Activated CD4-positive, alpha-beta T cell treated with anti-CD3 and anti-CD28 coated beads for 36 hours (primary cell): Measurements from ENCODE around the gene SFMBT2. TPM values are rescaled to one million over a fixed set of nuclear protein-coding genes. Genes with fewer than 3 reads are reported as not detected.

Experiments
- ATAC-seq: fragments of 200-7000 bp; cut with Tn5 transposase; one replicate; pipeline ENCODE4 v1.10.0; 2021; ENCODE audit warnings: mild to moderate bottlenecking, moderate library complexity
- CTCF ChIA-PET: fragments of 350-600 bp; sonication (Branson Sonifier 250); formaldehyde crosslinking; loops from one replicate; lab custom pipeline; 2021; ENCODE audit warnings: antibody characterized with exemption; lab: Charles Lee
- POLR2A ChIA-PET: fragments of 350-600 bp; sonication (Branson Sonifier 250); formaldehyde crosslinking; loops from one replicate; lab custom pipeline; 2021; ENCODE audit warnings: antibody characterized with exemption, inconsistent platforms; lab: Charles Lee
- DNase-seq: peaks from one replicate; pipeline ENCODE4 v3.0.0-alpha.2; 2020
- H3K27ac Mint-ChIP-seq: one replicate; pipeline ENCODE4 v1.8.0; 2021; ENCODE audit warnings: mixed read lengths
- H3K27me3 Mint-ChIP-seq: one replicate; pipeline ENCODE4 v1.8.0; 2021; ENCODE audit warnings: mixed read lengths
- H3K36me3 Mint-ChIP-seq: one replicate; pipeline ENCODE4 v1.8.0; 2021; ENCODE audit warnings: low read depth, mixed read lengths
- H3K4me1 Mint-ChIP-seq: one replicate; pipeline ENCODE4 v1.8.0; 2021; ENCODE audit warnings: mixed read lengths
- H3K4me3 Mint-ChIP-seq: one replicate; pipeline ENCODE4 v1.8.0; 2021; ENCODE audit warnings: mild to moderate bottlenecking, moderate library complexity, mixed read lengths
- H3K9me3 Mint-ChIP-seq: one replicate; pipeline ENCODE4 v1.8.0; 2021; ENCODE audit warnings: low read depth, mixed read lengths
- intact Hi-C, 2 experiments: fragments of 100-400 bp; cut with DNase I in 1 of 2; cut with micrococcal nuclease in 1 of 2; formaldehyde crosslinking; loops; one replicate each; pipeline versions ENCODE4 v1.14.2 to v1.15.1; 2022 to 2024; cut with DNase I, micrococcal nuclease
- total RNA-seq, 2 experiments: library from RNA; stranded (reverse); gene quantifications; one replicate each; pipeline ENCODE4 v1.2.3, GENCODE V29; 2021

Gene SFMBT2
- total RNA-seq, 2 experiments from 2014 or later: 17.6 to 18.0 TPM

DNA sequence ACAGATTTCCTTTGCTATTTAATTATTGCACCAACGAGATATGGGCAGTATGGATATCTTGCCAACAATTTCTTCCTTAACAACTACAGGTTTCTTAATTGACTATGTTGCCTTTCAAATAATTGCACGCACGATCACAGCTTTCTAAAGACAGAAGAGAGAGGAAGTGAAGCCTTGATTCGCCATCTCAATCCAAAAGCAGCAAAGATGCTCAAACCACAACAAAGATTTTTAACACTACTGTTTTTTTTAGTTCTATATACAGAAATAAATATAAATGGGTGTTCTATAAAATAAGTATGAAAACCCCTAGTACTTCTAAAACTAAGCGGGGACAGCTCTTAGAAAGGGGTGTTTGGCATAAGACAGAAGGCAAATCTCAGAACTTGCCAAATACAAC lies 251.3 kb downstream of the SFMBT2 start:
- POLR2A ChIA-PET: no interaction called here
- no peak overlapping the region for H3K27ac Mint-ChIP-seq

DNA sequence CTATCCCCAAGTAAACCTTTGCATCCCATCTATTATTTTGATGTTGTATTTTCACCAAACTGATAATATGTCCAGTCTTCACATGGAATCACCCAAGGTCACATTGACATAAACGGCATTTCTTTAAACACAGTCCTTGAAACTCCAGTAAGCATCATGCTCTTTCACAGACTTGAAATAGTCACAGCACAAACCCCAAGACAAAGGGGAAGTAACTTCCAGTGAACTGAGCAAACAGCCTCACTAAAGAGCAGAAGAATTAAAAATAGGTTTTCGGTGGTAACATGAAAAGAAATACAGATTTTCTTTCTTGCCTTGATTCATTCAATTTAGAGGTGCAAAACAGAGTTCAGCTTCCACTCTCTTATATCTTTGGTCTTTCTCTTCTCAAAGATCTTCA lies 253.7 kb downstream of the SFMBT2 start:
- peaks cover 26% of the 10 kb centered on the region for H3K4me1 Mint-ChIP-seq
- peak overlapping the region; percentile 13 for H3K27ac Mint-ChIP-seq
- POLR2A ChIA-PET: no interaction called here
- CTCF ChIA-PET: no interaction called here
- DNase-seq (no peak), ATAC-seq (no peak)
- H3K27me3 Mint-ChIP-seq: no peaks in the 10 kb centered on the region
- peaks cover 24% of the 10 kb centered on the region for H3K36me3 Mint-ChIP-seq
- no peak overlapping the region for H3K4me3 Mint-ChIP-seq
- no peaks in the 10 kb centered on the region for H3K9me3 Mint-ChIP-seq
- intact Hi-C loops: no loop called here

More for the DNA sequence above, 251.3 kb downstream of the SFMBT2 start:
- Mint-ChIP-seq H3K4me3 (no peak overlapping the region), H3K27me3 (no peaks in the 10 kb centered on the region), H3K9me3 (no peaks in the 10 kb centered on the region), H3K36me3 (peaks cover 34% of the 10 kb centered on the region), H3K4me1 (peaks cover 26% of the 10 kb centered on the region)
- no peak for DNase-seq
- ATAC-seq: no peak
- CTCF ChIA-PET: interaction anchor here (1.2 kb wide), 1 partner anchor 8 kb away, joined by 4 read pairs; no protein-coding TSS in a partner anchor
- intact Hi-C loops: no loop called here

DNA sequence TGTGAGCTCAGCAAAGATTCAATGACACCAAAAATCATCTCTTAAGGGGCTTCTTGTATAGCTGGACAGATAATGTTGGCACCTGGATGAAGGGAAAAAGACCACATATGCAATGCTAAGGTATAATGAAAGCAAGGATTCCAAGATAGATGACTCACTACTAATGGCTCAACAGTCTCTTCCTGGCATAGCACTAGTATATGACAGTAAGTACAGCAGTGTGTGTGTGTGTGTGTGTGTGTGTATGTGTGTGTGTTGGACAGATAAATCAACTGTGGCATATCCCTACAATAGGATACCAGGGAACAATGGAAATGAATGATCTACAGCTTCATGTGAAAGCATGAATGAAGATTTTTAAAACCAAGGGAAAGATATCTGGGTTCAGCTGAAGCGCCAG lies 257.1 kb downstream of the SFMBT2 start:
- peaks cover 10% of the 10 kb centered on the region for H3K4me1 Mint-ChIP-seq
- ATAC-seq: no peak
- no peak for DNase-seq
- H3K9me3 Mint-ChIP-seq: no peaks in the 10 kb centered on the region
- H3K4me3 Mint-ChIP-seq: no peak overlapping the region
- H3K36me3 Mint-ChIP-seq: peaks cover 4% of the 10 kb centered on the region
- ChIA-PET POLR2A (no interaction called here), CTCF (interaction anchor here (0.5 kb wide), 1 partner anchor 34 kb away, joined by 3 read pairs; no protein-coding TSS in a partner anchor)
- H3K27ac Mint-ChIP-seq: no peak overlapping the region
- H3K27me3 Mint-ChIP-seq: no peaks in the 10 kb centered on the region
- intact Hi-C loops: no loop called here

DNA sequence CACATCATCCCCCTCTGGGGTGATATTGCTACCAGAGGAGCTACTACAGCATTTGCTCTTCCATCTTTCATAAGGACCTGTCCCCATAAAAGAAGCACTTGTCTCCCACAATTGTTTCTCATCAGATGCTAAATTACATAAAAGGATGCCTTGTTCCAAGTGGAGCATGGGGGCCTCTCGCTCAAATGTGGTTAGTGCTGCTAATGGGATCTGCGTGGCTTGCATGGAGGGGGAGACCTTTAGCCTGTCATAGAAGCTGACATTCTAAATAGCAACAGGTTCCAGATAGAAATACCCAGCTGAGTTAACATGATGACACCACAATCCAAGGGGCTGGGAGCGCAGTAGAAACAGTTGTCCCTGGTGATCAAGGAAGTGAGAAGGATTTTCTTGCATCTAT lies 257.9 kb downstream of the SFMBT2 start:
- ChIA-PET POLR2A (interaction anchor here (0.6 kb wide), 1 partner anchor 199 kb away, joined by 4 read pairs; no protein-coding TSS in a partner anchor), CTCF (interaction anchor here (0.7 to 1.2 kb wide), 2 partner anchors 11 to 20 kb away, joined by 3 to 4 read pairs; no protein-coding TSS in a partner anchor)
- intact Hi-C loops: no loop called here
- Mint-ChIP-seq H3K4me1 (peaks cover 10% of the 10 kb centered on the region), H3K4me3 (no peak overlapping the region), H3K9me3 (no peaks in the 10 kb centered on the region), H3K27ac (no peak overlapping the region), H3K36me3 (peaks cover 4% of the 10 kb centered on the region), H3K27me3 (peaks cover 4% of the 10 kb centered on the region)
- DNase-seq (no peak), ATAC-seq (no peak)

DNA sequence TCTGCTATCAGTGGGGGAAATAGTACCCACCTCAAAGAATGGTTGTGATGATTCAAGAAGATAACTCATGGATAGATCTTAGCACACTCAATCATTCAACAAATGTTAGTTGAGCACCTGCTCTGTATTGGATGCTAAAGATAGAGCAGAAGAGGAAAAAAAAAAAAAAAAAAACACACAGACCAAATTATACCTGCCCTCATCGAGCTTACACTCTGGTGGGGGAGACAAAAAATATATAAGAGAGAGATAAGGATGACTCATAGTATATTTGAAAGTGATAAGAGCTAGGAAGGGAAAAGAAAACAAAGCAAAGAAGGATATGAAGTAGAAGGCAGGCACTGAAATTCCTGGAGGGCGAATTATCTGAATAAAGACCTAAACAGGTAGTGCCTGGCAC lies 258.5 kb downstream of the SFMBT2 start:
- Mint-ChIP-seq H3K4me3 (no peak overlapping the region), H3K27ac (no peak overlapping the region), H3K9me3 (no peaks in the 10 kb centered on the region), H3K27me3 (peaks cover 4% of the 10 kb centered on the region), H3K36me3 (peaks cover 4% of the 10 kb centered on the region), H3K4me1 (peaks cover 6% of the 10 kb centered on the region)
- POLR2A ChIA-PET: interaction anchor here (0.6 kb wide), 1 partner anchor 198 kb away, joined by 4 read pairs; no protein-coding TSS in a partner anchor
- intact Hi-C loops: no loop called here
- no peak for ATAC-seq
- CTCF ChIA-PET: interaction anchor here (0.7 to 1.2 kb wide), 2 partner anchors 12 to 20 kb away, joined by 3 to 4 read pairs; no protein-coding TSS in a partner anchor
- no peak for DNase-seq

DNA sequence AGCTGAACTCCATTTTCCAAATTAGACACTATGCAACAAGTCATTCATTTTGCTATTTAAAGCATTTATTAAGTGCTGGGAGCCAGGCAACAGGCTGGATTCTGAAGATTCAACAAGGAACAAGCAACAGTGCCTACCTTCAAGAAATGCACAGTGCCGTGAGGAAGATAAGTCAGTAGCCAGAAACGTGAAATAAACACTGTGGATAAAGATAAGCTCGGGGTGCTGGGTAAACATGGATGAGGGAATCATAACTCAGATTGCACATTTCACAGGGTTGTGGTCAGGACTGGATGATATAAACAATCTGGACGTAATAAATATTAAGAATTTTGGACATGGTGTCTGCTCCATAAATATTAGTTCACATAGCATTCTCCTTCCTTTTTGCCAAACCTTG lies 259.3 kb downstream of the SFMBT2 start:
- Mint-ChIP-seq H3K4me1 (no peaks in the 10 kb centered on the region), H3K4me3 (no peak overlapping the region), H3K27ac (no peak overlapping the region), H3K9me3 (no peaks in the 10 kb centered on the region), H3K27me3 (peaks cover 6% of the 10 kb centered on the region), H3K36me3 (no peaks in the 10 kb centered on the region)
- CTCF ChIA-PET: no interaction called here
- DNase-seq: no peak
- intact Hi-C loops: no loop called here
- no peak for ATAC-seq
- POLR2A ChIA-PET: no interaction called here

DNA sequence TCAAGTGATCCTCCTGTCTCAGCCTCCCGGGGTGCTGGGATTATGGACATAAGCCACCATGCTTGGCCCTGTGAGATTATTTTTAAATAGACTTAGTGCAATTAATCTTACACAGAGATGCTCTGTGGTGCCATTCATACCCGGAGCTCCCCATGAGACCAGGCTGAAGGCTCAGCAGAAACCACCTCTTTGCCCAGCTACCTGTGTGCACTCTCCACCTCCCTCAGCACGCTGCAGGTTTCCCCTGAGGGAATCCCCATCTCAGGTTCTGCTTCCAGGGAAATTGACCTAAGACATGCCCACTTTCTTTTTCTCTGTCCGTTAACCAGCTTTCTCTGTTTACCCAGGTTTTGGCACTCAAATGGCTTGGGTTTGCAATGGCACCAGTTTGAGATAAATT lies 260.5 kb downstream of the SFMBT2 start:
- Mint-ChIP-seq H3K36me3 (no peaks in the 10 kb centered on the region), H3K4me3 (no peak overlapping the region)
- POLR2A ChIA-PET: interaction anchor here (0.6 kb wide), 1 partner anchor 513 kb away, joined by 4 read pairs; no protein-coding TSS in a partner anchor

DNA sequence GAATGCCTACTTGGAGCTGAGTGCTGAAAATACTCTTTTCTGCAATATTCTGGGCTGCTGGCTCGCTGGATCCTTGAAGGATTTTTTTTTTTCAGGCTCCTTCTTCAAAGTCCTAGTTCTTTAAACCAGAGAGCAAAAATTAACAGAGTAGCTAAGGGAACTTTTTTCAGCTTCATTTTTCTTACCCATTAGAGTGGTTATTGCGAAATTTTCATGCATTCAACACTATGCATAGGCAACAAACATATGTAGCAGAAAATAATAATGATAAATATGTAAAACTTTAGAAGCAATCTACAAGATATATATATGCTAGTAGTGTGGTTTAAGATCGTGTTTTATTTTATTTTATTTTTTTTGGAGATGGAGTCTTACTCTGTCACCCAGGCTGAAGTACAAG lies 264.6 kb downstream of the SFMBT2 start:
- ChIA-PET POLR2A (no interaction called here), CTCF (interaction anchor here (0.6 to 0.8 kb wide), 3 partner anchors 11 to 226 kb away, joined by 3 to 4 read pairs (median 4); no protein-coding TSS in a partner anchor)
- no peaks in the 10 kb centered on the region for H3K9me3 Mint-ChIP-seq
- DNase-seq (no peak), ATAC-seq (no peak)
- H3K4me3 Mint-ChIP-seq: no peak overlapping the region
- H3K36me3 Mint-ChIP-seq: no peaks in the 10 kb centered on the region
- H3K4me1 Mint-ChIP-seq: no peaks in the 10 kb centered on the region
- peaks cover 10% of the 10 kb centered on the region for H3K27me3 Mint-ChIP-seq
- intact Hi-C loops: no loop called here
- H3K27ac Mint-ChIP-seq: no peak overlapping the region

More for the DNA sequence above, 260.5 kb downstream of the SFMBT2 start:
- ATAC-seq (no peak), DNase-seq (no peak)
- peaks cover 6% of the 10 kb centered on the region for H3K27me3 Mint-ChIP-seq
- H3K9me3 Mint-ChIP-seq: no peaks in the 10 kb centered on the region
- CTCF ChIA-PET: no interaction called here
- no peaks in the 10 kb centered on the region for H3K4me1 Mint-ChIP-seq
- no peak overlapping the region for H3K27ac Mint-ChIP-seq
- intact Hi-C loops: no loop called here

DNA sequence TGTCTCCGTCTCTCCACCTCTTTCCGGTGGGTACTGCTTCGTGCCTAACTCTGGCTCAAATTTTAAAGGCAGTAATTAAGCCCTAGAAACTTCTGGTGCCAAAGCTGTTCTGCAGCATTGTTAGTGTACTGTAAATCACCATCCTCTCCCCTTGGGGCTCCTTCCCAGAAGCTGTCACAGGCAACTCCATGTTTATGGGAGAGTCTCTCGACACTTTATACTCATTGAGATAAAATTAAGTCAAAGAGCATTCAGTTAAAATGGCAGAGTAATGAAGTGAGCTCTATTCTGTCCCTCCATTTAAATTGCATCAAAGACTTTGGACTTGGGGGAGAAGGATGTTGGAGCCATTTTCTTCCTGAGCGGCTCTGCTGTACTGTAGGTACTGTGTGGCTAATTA lies 274.8 kb downstream of the SFMBT2 start:
- Mint-ChIP-seq H3K36me3 (no peaks in the 10 kb centered on the region), H3K4me1 (peaks cover 5% of the 10 kb centered on the region), H3K9me3 (no peaks in the 10 kb centered on the region), H3K27ac (no peak overlapping the region), H3K27me3 (peaks cover 8% of the 10 kb centered on the region), H3K4me3 (no peak overlapping the region)
- ChIA-PET POLR2A (interaction anchor here (0.7 kb wide), 1 partner anchor 920 kb away, joined by 3 read pairs; no protein-coding TSS in a partner anchor), CTCF (no interaction called here)
- ATAC-seq: no peak
- intact Hi-C loops: no loop called here
- no peak for DNase-seq

DNA sequence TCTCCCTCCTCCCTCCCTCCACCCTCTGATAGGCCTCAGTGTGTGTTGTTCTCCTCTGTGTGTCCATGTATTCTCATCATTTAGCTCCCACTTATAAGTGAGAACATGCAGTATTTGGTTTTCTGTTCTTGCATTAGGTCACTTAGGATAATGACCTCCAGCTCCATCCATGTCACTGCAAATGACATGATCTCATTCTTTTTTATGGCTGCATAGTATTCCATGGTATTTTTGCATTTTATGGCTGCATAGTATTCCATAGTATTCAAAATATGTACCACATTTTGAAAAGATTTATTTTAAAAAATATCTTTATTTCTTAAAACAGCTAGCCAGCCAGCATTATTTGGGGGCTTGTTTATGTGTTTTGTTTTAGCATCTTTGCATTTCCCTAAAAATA lies 275.6 kb downstream of the SFMBT2 start:
- no peak overlapping the region for H3K27ac Mint-ChIP-seq
- H3K27me3 Mint-ChIP-seq: peaks cover 8% of the 10 kb centered on the region
- intact Hi-C loops: no loop called here
- no peak for DNase-seq
- H3K4me3 Mint-ChIP-seq: no peak overlapping the region
- H3K4me1 Mint-ChIP-seq: peaks cover 5% of the 10 kb centered on the region
- no peak for ATAC-seq
- ChIA-PET POLR2A (no interaction called here), CTCF (interaction anchor here (0.9 to 1.2 kb wide), 6 partner anchors 11 to 32 kb away, joined by 3 to 5 read pairs (median 4); no protein-coding TSS in a partner anchor)
- no peaks in the 10 kb centered on the region for H3K9me3 Mint-ChIP-seq
- H3K36me3 Mint-ChIP-seq: no peaks in the 10 kb centered on the region

DNA sequence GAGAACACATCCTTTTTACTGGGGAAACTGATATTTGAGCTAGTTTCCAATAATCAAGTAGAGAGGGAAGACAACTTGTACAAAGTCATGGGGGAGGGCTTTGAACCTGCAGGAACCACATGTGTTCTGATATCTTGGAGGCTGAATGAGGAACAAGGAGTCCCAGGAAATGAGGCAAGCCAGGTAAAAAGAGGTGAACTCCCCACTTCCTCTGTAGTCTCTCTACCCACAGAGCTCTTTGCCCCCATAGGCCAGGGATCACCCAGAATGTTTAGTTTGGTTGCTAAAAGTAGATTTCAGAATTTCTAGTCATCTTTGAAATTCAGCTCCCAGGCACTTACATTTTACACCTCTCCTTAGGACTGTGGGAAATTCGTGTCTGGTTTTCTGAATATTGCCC lies 276.4 kb downstream of the SFMBT2 start:
- no peaks in the 10 kb centered on the region for H3K36me3 Mint-ChIP-seq
- H3K27ac Mint-ChIP-seq: no peak overlapping the region
- POLR2A ChIA-PET: no interaction called here
- H3K9me3 Mint-ChIP-seq: peaks cover under 1% of the 10 kb centered on the region
- no peak overlapping the region for H3K4me3 Mint-ChIP-seq
- peaks cover 8% of the 10 kb centered on the region for H3K27me3 Mint-ChIP-seq
- H3K4me1 Mint-ChIP-seq: peaks cover 5% of the 10 kb centered on the region
- intact Hi-C loops: no loop called here
- DNase-seq (no peak), ATAC-seq (no peak)
- CTCF ChIA-PET: interaction anchor here (0.6 to 1.2 kb wide), 10 partner anchors 8 to 65 kb away, joined by 3 to 5 read pairs (median 3); no protein-coding TSS in a partner anchor

DNA sequence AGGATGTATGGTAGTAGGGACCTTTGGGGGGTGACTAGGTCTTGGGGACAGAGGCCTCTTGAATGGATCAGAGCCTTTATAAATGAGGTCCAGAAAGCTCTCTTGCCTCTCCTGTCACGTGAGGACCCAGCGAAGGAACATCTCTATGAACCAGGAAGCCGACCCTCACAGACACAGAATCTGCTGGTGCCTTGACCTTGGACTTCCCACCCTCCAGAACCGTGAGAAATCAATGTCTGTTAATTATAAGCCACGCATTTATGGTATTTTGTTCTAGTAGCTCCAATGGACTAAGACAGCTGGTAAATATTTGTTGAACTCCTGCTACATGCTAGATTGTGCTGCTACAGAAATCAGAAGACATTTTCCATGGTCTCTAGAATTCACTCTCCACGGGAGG lies 276.9 kb downstream of the SFMBT2 start:
- ATAC-seq: no peak
- no peaks in the 10 kb centered on the region for H3K36me3 Mint-ChIP-seq
- no peak overlapping the region for H3K27ac Mint-ChIP-seq
- peaks cover 8% of the 10 kb centered on the region for H3K27me3 Mint-ChIP-seq
- H3K4me3 Mint-ChIP-seq: no peak overlapping the region
- peaks cover 5% of the 10 kb centered on the region for H3K4me1 Mint-ChIP-seq
- CTCF ChIA-PET: interaction anchor here (0.7 to 1.2 kb wide), 6 partner anchors 10 to 21 kb away, joined by 3 to 5 read pairs (median 4); no protein-coding TSS in a partner anchor
- POLR2A ChIA-PET: no interaction called here
- H3K9me3 Mint-ChIP-seq: peaks cover 1% of the 10 kb centered on the region
- DNase-seq: no peak
- intact Hi-C loops: no loop called here
